OCI-LY1 (cell line): ENCODE measurements around the gene DCLRE1A.
"Not testable (repeated sequence)": the region's sequence is repeated elsewhere in the genome, so short reads cannot be mapped to it uniquely, and the experiment has no call there.

Experiments
- H2AFZ ChIP-seq: fragments of 200-600 bp; sonication (generic), shearing (Covaris generic); 2 replicates; pipeline ENCODE4 v1.6.0; 2014; ENCODE audit warnings: antibody characterized with exemption, mild to moderate bottlenecking, low read length
- H3F3A ChIP-seq: fragments of 200-600 bp; sonication (generic), shearing (Covaris generic); 2 replicates; pipeline ENCODE4 v1.6.0; 2014; ENCODE audit warnings: mild to moderate bottlenecking, antibody characterized with exemption, low read length, moderate library complexity; ENCODE audit not compliant: insufficient read depth
- H3K27ac ChIP-seq: fragments of 200-600 bp; sonication (generic); 2 replicates; pipeline ENCODE4 v1.5.1; 2014; ENCODE audit warnings: low read length, mixed run types, mild to moderate bottlenecking, low read depth; ENCODE audit not compliant: poor library complexity, severe bottlenecking
- H3K27me3 ChIP-seq: fragments of 200-600 bp; sonication (generic); 2 replicates; pipeline ENCODE4 v1.6.0; 2014; ENCODE audit warnings: antibody characterized with exemption, mild to moderate bottlenecking, low read length, moderate library complexity; ENCODE audit not compliant: insufficient read depth
- H3K36me3 ChIP-seq: fragments of 200-600 bp; sonication (generic); 2 replicates; pipeline ENCODE4 v1.6.1; 2014; ENCODE audit warnings: mild to moderate bottlenecking, antibody characterized with exemption, low read length, moderate library complexity, mixed read lengths; ENCODE audit not compliant: insufficient read depth
- H3K4me1 ChIP-seq: fragments of 200-600 bp; sonication (generic); 2 replicates; pipeline ENCODE4 v1.5.1; 2014; ENCODE audit warnings: mild to moderate bottlenecking, low read length, moderate library complexity; ENCODE audit not compliant: insufficient read depth, severe bottlenecking
- H3K4me2 ChIP-seq: fragments of 200-600 bp; sonication (generic), shearing (Covaris generic); 2 replicates; pipeline ENCODE4 v1.6.1; 2014; ENCODE audit warnings: low read length
- H3K4me3 ChIP-seq: fragments of 200-600 bp; sonication (generic); 2 replicates; pipeline ENCODE4 v1.5.1; 2014; ENCODE audit warnings: low read length, low read depth, mild to moderate bottlenecking, mixed read lengths; ENCODE audit not compliant: poor library complexity, severe bottlenecking
- H3K79me2 ChIP-seq: fragments of 200-600 bp; shearing (Covaris generic); 2 replicates; pipeline ENCODE4 v1.6.1; 2016; ENCODE audit warnings: mixed run types, low read length, mixed read lengths; ENCODE audit not compliant: insufficient read depth
- H3K9ac ChIP-seq: fragments of 200-600 bp; sonication (generic), shearing (Covaris generic); 2 replicates; pipeline ENCODE4 v1.6.1; 2014; ENCODE audit warnings: mild to moderate bottlenecking, low read length, mixed read lengths
- H3K9me2 ChIP-seq: fragments of 200-600 bp; sonication (generic), shearing (Covaris generic); 2 replicates; pipeline ENCODE4 v1.6.1; 2014; ENCODE audit warnings: low read depth, mild to moderate bottlenecking, low read length, mixed read lengths
- H3K9me3 ChIP-seq: fragments of 200-600 bp; shearing (Covaris generic); 2 replicates; pipeline ENCODE4 v1.6.1; 2014; ENCODE audit warnings: low read length, mixed read lengths
- H4K20me1 ChIP-seq: fragments of 200-600 bp; sonication (generic), shearing (Covaris generic); 2 replicates; pipeline ENCODE4 v1.6.0; 2016; ENCODE audit warnings: mild to moderate bottlenecking, low read length; ENCODE audit not compliant: insufficient read depth
- CTCF ChIP-seq: fragments of 200-600 bp; sonication (generic), shearing (Covaris generic); IDR thresholded peaks from 2 replicates; pipeline ENCODE4 v1.5.1; 2017; ENCODE audit warnings: mild to moderate bottlenecking, antibody characterized with exemption, low read length, moderate library complexity, mixed read lengths
- EZH2 ChIP-seq: fragments of 200-600 bp; sonication (generic), shearing (Covaris generic); IDR thresholded peaks from 2 replicates; pipeline ENCODE4 v1.8.0; 2017; ENCODE audit warnings: borderline replicate concordance, mixed run types, mild to moderate bottlenecking, antibody characterized with exemption, low read length, moderate library complexity, mixed read lengths

DCLRE1A gene

GRCh38 chr10:113825791-113826190 is 28.1 kb downstream of the DCLRE1A start:
- no peak overlapping the region for H3K27ac ChIP-seq
- no peaks in the 10 kb centered on the region for H3K27me3 ChIP-seq
- no peaks in the 10 kb centered on the region for H3K79me2 ChIP-seq
- H3K9me2 ChIP-seq: no peaks in the 10 kb centered on the region
- no peaks in the 10 kb centered on the region for H4K20me1 ChIP-seq
- H3F3A ChIP-seq: no peaks in the 10 kb centered on the region
- TF ChIP-seq CTCF (no peak), EZH2 (no peak)
- no peaks in the 10 kb centered on the region for H3K4me1 ChIP-seq
- H3K9me3 ChIP-seq: 0 out of 2 replicates have a peak, but pooled peaks cover 4% of the 10 kb centered on the region
- H3K4me2 ChIP-seq: no peak overlapping the region
- H2AFZ ChIP-seq: no peak overlapping the region
- H3K9ac ChIP-seq: no peak overlapping the region
- no peaks in the 10 kb centered on the region; the same call in 1 of the 2 replicates for H3K36me3 ChIP-seq
- H3K4me3 ChIP-seq: no peak overlapping the region

GRCh38 chr10:113823389-113823788 is 30.5 kb downstream of the DCLRE1A start:
- H3F3A ChIP-seq: no peaks in the 10 kb centered on the region
- TF ChIP-seq CTCF (no peak), EZH2 (no peak)
- no peaks in the 10 kb centered on the region for H3K9me3 ChIP-seq
- no peak overlapping the region for H3K27ac ChIP-seq
- no peaks in the 10 kb centered on the region for H4K20me1 ChIP-seq
- no peaks in the 10 kb centered on the region for H3K4me1 ChIP-seq
- no peaks in the 10 kb centered on the region for H3K27me3 ChIP-seq
- H3K4me2 ChIP-seq: no peak overlapping the region
- H3K79me2 ChIP-seq: no peaks in the 10 kb centered on the region
- H3K4me3 ChIP-seq: no peak overlapping the region
- H3K9ac ChIP-seq: no peak overlapping the region
- no peak overlapping the region for H2AFZ ChIP-seq
- H3K36me3 ChIP-seq: no peaks in the 10 kb centered on the region; the same call in 1 of the 2 replicates
- no peaks in the 10 kb centered on the region for H3K9me2 ChIP-seq

GRCh38 chr10:113822174-113822573 is 31.7 kb downstream of the DCLRE1A start:
- no peaks in the 10 kb centered on the region for H3K79me2 ChIP-seq
- no peaks in the 10 kb centered on the region for H3F3A ChIP-seq
- no peaks in the 10 kb centered on the region for H3K9me3 ChIP-seq
- no peak overlapping the region for H3K9ac ChIP-seq
- no peak overlapping the region for H3K4me2 ChIP-seq
- no peaks in the 10 kb centered on the region for H3K36me3 ChIP-seq
- no peak overlapping the region for H3K27ac ChIP-seq
- no peaks in the 10 kb centered on the region for H3K9me2 ChIP-seq
- no peaks in the 10 kb centered on the region for H3K27me3 ChIP-seq
- H2AFZ ChIP-seq: no peak overlapping the region
- no peak overlapping the region for H3K4me3 ChIP-seq
- H3K4me1 ChIP-seq: no peaks in the 10 kb centered on the region
- no peaks in the 10 kb centered on the region for H4K20me1 ChIP-seq
- TF ChIP-seq EZH2 (no peak), CTCF (no peak)

- H3K36me3 ChIP-seq, H2AFZ ChIP-seq: not testable (repeated sequence)
These were observed 32.6 kb downstream of the DCLRE1A start for GRCh38 chr10:113821306-113821705.

More at GRCh38 chr10:113821306-113821705, 32.6 kb downstream of the DCLRE1A start:
- not testable (repeated sequence) for H3K4me3 ChIP-seq, H3K4me1 ChIP-seq, H4K20me1 ChIP-seq, H3K4me2 ChIP-seq, H3K9me2 ChIP-seq, H3K9ac ChIP-seq, H3F3A ChIP-seq, H3K9me3 ChIP-seq, H3K79me2 ChIP-seq, H3K27me3 ChIP-seq, H3K27ac ChIP-seq
